OCI-LY1 (cell line): ENCODE results near the gene TPCN1.

Experiments used
- H2AFZ ChIP-seq: fragments of 200-600 bp; sonication (generic), shearing (Covaris generic); 2 replicates; pipeline ENCODE4 v1.6.0; 2014; ENCODE audit warnings: antibody characterized with exemption, mild to moderate bottlenecking, low read length
- H3F3A ChIP-seq: fragments of 200-600 bp; sonication (generic), shearing (Covaris generic); 2 replicates; pipeline ENCODE4 v1.6.0; 2014; ENCODE audit warnings: mild to moderate bottlenecking, antibody characterized with exemption, low read length, moderate library complexity; ENCODE audit not compliant: insufficient read depth
- H3K27ac ChIP-seq: fragments of 200-600 bp; sonication (generic); 2 replicates; pipeline ENCODE4 v1.5.1; 2014; ENCODE audit warnings: low read length, mixed run types, mild to moderate bottlenecking, low read depth; ENCODE audit not compliant: poor library complexity, severe bottlenecking
- H3K27me3 ChIP-seq: fragments of 200-600 bp; sonication (generic); 2 replicates; pipeline ENCODE4 v1.6.0; 2014; ENCODE audit warnings: antibody characterized with exemption, mild to moderate bottlenecking, low read length, moderate library complexity; ENCODE audit not compliant: insufficient read depth
- H3K36me3 ChIP-seq: fragments of 200-600 bp; sonication (generic); 2 replicates; pipeline ENCODE4 v1.6.1; 2014; ENCODE audit warnings: mild to moderate bottlenecking, antibody characterized with exemption, low read length, moderate library complexity, mixed read lengths; ENCODE audit not compliant: insufficient read depth
- H3K4me1 ChIP-seq: fragments of 200-600 bp; sonication (generic); 2 replicates; pipeline ENCODE4 v1.5.1; 2014; ENCODE audit warnings: mild to moderate bottlenecking, low read length, moderate library complexity; ENCODE audit not compliant: insufficient read depth, severe bottlenecking
- H3K4me2 ChIP-seq: fragments of 200-600 bp; sonication (generic), shearing (Covaris generic); 2 replicates; pipeline ENCODE4 v1.6.1; 2014; ENCODE audit warnings: low read length
- H3K4me3 ChIP-seq: fragments of 200-600 bp; sonication (generic); 2 replicates; pipeline ENCODE4 v1.5.1; 2014; ENCODE audit warnings: low read length, low read depth, mild to moderate bottlenecking, mixed read lengths; ENCODE audit not compliant: poor library complexity, severe bottlenecking
- H3K79me2 ChIP-seq: fragments of 200-600 bp; shearing (Covaris generic); 2 replicates; pipeline ENCODE4 v1.6.1; 2016; ENCODE audit warnings: mixed run types, low read length, mixed read lengths; ENCODE audit not compliant: insufficient read depth
- H3K9ac ChIP-seq: fragments of 200-600 bp; sonication (generic), shearing (Covaris generic); 2 replicates; pipeline ENCODE4 v1.6.1; 2014; ENCODE audit warnings: mild to moderate bottlenecking, low read length, mixed read lengths
- H3K9me2 ChIP-seq: fragments of 200-600 bp; sonication (generic), shearing (Covaris generic); 2 replicates; pipeline ENCODE4 v1.6.1; 2014; ENCODE audit warnings: low read depth, mild to moderate bottlenecking, low read length, mixed read lengths
- H3K9me3 ChIP-seq: fragments of 200-600 bp; shearing (Covaris generic); 2 replicates; pipeline ENCODE4 v1.6.1; 2014; ENCODE audit warnings: low read length, mixed read lengths
- H4K20me1 ChIP-seq: fragments of 200-600 bp; sonication (generic), shearing (Covaris generic); 2 replicates; pipeline ENCODE4 v1.6.0; 2016; ENCODE audit warnings: mild to moderate bottlenecking, low read length; ENCODE audit not compliant: insufficient read depth
- EZH2 ChIP-seq: fragments of 200-600 bp; sonication (generic), shearing (Covaris generic); IDR thresholded peaks from 2 replicates; pipeline ENCODE4 v1.8.0; 2017; ENCODE audit warnings: borderline replicate concordance, mixed run types, mild to moderate bottlenecking, antibody characterized with exemption, low read length, moderate library complexity, mixed read lengths
- TF ChIP-seq, protein P1 (sequence below): fragments of 200-600 bp; sonication (generic), shearing (Covaris generic); IDR thresholded peaks from 2 replicates; pipeline ENCODE4 v1.5.1; 2017; ENCODE audit warnings: mild to moderate bottlenecking, antibody characterized with exemption, low read length, moderate library complexity, mixed read lengths

TPCN1 gene

DNA sequence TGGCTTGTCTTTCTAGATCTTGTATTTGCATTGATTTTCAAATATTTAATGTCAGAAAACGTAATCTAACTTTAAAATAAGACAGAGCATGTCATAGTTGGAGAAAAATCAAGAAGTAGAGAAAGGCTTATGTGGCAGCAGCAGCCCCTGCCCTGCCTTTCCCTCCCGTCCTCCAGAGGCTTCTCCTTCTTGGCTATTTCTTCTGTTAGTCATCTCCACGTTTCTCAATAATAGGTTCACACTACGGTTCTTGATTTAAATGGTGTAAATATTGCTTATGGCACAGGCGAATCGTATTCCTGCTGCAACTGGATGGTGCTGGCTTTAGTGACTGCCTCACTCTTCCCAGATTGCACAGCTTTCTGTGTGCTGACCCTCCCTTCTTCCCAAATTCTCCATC, 70.8 kb downstream of the TPCN1 start:
- Histone ChIP-seq H3K27ac (no peak overlapping the region), H3K9me3 (no peaks in the 10 kb centered on the region)

DNA sequence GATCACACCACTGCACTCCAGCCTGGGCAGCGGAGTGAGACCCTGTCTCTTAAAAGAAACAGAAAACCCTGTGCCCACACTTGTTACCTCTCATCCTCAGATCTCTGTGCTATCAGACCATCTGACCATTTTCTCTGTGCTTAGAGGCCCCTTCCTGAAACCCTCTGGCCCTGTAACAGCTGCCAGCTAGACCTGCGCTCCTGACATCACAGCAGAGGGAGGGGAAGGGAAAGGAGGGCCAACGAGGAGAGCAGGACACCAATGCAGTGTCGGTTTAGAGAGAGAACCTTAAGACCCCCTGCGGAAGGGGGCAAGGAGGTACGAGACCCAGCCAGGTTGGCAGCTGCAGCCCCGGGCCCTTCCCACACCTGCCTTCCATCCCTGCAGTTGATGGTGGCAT, 71.3 kb downstream of the TPCN1 start:
- no peak overlapping the region for H3K4me3 ChIP-seq
- no peaks in the 10 kb centered on the region for H3K9me3 ChIP-seq
- no peaks in the 10 kb centered on the region for H3K79me2 ChIP-seq
- peaks cover 99% of the 10 kb centered on the region for H3K36me3 ChIP-seq
- no peaks in the 10 kb centered on the region for H3K27me3 ChIP-seq
- H3K9me2 ChIP-seq = no peaks in the 10 kb centered on the region
- no peak overlapping the region for H3K4me2 ChIP-seq
- H3K27ac ChIP-seq = no peak overlapping the region
- H3K9ac ChIP-seq = no peak overlapping the region
- TF ChIP-seq, protein P1, sequence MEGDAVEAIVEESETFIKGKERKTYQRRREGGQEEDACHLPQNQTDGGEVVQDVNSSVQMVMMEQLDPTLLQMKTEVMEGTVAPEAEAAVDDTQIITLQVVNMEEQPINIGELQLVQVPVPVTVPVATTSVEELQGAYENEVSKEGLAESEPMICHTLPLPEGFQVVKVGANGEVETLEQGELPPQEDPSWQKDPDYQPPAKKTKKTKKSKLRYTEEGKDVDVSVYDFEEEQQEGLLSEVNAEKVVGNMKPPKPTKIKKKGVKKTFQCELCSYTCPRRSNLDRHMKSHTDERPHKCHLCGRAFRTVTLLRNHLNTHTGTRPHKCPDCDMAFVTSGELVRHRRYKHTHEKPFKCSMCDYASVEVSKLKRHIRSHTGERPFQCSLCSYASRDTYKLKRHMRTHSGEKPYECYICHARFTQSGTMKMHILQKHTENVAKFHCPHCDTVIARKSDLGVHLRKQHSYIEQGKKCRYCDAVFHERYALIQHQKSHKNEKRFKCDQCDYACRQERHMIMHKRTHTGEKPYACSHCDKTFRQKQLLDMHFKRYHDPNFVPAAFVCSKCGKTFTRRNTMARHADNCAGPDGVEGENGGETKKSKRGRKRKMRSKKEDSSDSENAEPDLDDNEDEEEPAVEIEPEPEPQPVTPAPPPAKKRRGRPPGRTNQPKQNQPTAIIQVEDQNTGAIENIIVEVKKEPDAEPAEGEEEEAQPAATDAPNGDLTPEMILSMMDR = no peak
- TF ChIP-seq EZH2 = no peak
- H3K4me1 ChIP-seq = peaks cover under 1% of the 10 kb centered on the region
- H3F3A ChIP-seq = no peaks in the 10 kb centered on the region
- H2AFZ ChIP-seq = no peak overlapping the region
- H4K20me1 ChIP-seq = no peaks in the 10 kb centered on the region

More for the DNA sequence above, 70.8 kb downstream of the TPCN1 start:
- Histone ChIP-seq H3K4me3 (no peak overlapping the region), H3K4me2 (no peak overlapping the region), H4K20me1 (no peaks in the 10 kb centered on the region), H3K4me1 (no peaks in the 10 kb centered on the region), H3F3A (no peaks in the 10 kb centered on the region), H3K9me2 (no peaks in the 10 kb centered on the region), H3K27me3 (no peaks in the 10 kb centered on the region), H3K9ac (no peak overlapping the region), H2AFZ (no peak overlapping the region), H3K36me3 (peaks cover 99% of the 10 kb centered on the region), H3K79me2 (no peaks in the 10 kb centered on the region)
- TF ChIP-seq EZH2 = no peak
- TF ChIP-seq, protein P1 = no peak

DNA sequence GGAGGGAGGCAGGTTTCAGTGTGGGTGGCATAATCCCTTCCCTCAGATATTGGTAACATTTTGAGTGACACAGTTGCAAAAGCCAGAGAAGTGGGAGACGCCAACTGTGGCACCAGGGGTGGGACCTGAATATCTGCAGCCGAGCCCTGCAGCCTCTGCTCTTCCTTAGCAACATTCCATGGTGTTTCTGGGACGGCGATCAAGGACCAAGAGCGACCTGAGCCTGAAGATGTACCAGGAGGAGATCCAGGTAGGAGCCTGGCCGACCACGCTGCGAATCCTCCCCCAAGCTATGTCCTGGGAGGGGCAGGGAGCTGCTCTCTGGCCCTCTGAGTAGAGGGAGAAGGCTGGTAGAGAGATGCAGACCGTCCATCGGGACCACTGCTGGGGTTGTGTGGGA, 71.8 kb downstream of the TPCN1 start:
- Histone ChIP-seq H3K9me2 (no peaks in the 10 kb centered on the region), H3K9ac (no peak overlapping the region), H3K4me2 (no peak overlapping the region), H2AFZ (no peak overlapping the region), H3K27me3 (no peaks in the 10 kb centered on the region), H3K79me2 (no peaks in the 10 kb centered on the region), H3K27ac (no peak overlapping the region), H3K9me3 (no peaks in the 10 kb centered on the region), H3K4me3 (no peak overlapping the region), H4K20me1 (no peaks in the 10 kb centered on the region), H3K36me3 (peaks cover 99% of the 10 kb centered on the region), H3F3A (no peaks in the 10 kb centered on the region), H3K4me1 (peaks cover 6% of the 10 kb centered on the region)
- TF ChIP-seq, protein P1 = no peak
- no peak for TF ChIP-seq EZH2
